Dermis blood vessel endothelial cell (primary cell): ENCODE data around the gene GPX2. TPM values are rescaled to one million over a fixed set of nuclear protein-coding genes. Genes with fewer than 3 reads are reported as not detected.

ENCODE experiments used
- DNase-seq: peaks from one replicate; pipeline ENCODE4 v3.0.0; 2010
- total RNA-seq: library from RNA; depleted of rRNA; stranded (reverse); fragments of >200 nt; gene quantifications from 2 replicates; pipeline ENCODE4 v1.2.3, GENCODE V29; 2014

GPX2 gene
- not detected in 2 replicates for total RNA-seq

DNA sequence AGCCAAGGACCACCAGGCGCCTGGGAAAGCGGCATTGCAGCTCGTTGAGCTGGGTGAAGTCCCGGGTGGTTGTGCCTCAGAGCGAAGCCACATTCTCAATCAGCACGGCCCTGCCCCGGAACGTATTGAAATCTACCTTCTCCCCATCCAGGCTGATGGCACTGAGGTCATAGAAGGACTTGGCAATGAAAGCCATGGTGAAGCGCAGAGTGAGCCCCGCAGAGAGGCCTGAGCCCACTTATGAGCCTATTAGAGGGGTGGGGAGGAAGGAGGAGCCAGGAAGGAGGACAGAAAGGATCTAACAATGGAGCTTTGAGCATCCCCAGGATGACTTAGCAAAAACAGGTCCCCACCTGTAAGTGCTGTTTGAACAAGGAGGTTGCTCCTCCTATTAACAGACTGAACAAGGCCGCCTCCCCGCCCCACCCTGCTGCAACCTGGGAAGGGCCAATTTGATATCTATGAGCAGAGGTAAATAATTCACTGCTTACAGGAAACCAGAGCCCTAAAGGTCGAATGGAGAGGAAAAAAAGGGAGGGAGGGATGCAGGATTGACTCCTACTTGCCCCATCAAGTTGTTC lies at the start of gene GPX2:
GPX2 (minus strand) TSS at position 215 of the 581 bp plus-strand sequence; CDS start at position 196, 19 bp downstream.
- no peak for DNase-seq

DNA sequence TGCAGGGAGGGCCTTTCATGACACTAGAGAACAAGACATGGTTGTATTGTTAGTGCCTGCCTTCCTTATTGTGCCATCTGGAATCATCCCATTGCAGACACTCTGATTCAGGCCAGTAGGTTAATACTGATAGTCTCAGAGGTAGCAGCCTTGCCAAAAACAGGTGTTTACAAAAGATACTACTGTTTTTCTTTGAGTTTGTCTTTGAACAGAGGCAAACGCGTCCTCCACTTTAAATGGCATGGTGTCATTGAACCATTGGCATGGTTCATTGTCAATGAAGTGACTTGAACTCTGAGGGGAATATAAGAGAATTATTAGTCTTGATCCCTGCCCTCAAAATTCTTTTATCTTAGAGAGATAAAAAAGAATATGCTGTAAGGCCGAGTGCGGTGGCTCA lies 48.4 kb upstream of the GPX2 start:
- DNase-seq, result no peak

DNA sequence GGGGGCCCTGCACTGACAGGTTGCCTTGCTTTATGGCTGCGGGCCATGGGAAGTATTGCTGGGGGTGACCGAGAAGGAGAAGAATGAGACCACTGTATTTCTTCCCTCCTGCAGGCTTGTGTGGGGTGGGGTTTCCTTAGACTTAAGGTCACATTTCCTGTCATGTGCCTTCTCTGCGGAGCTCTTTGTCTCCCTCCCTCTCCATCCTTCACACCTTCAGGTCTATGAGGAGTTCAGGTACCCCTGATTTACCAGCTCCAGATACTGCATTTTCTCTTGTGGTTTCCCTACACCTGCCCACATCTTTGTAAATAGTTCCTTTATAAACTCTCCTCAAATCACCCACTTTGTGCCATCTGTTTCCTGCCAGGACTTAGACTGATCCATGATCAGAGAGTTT lies 47.8 kb upstream of the GPX2 start:
- DNase-seq, result no peak

DNA sequence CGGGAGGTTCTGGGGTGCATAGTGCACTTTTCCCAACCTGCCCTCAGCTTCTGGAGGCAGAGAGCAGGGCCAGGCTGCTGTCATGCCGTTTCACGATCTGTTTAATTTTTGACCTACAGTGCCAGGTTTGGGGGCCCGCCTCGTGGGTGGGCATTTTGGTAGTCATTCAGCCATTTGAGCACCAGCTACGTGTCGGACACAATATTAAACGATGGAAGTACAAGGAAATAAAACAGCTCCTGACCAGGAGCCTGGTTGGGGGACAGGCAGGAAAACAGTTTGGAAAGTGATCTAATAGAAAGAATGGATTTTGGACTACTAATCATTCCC lies 44.9 kb upstream of the GPX2 start:
- no peak for DNase-seq

DNA sequence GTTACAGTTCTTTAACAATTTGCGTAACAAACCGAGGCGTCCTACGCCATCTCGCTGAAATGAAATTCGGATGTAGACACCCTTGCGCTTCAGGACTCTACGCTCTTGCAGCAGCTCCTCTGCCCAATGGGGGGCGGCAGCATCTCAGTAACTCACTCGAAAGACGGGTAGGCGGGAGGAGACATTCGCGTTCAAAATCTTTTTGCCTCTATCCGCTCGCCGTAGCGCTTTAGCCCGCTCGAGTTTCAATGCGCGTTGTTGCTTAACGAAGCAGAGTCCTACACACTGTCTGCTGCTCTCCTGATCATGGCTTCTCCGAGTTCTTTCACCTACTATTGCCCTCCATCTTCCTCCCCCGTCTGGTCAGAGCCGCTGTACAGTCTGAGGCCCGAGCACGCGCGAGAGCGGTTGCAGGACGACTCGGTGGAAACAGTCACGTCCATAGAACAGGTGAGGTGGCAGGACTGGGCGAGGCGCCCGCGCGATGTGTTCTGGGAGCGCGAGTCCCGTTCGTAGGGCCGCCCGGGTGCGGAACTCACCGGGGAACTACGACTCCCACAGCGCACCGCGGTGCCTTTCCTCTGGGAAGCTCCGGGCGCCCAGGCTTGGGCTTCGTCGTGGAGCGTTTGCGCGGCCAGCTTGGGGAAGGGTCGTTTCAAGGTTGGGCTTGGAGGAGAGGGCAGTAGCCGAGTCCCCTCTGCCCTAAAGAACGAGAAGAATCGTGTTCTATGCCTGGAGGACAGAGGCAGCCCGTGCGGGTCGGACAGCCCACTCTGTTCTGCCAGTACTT lies 44.3 kb upstream of the GPX2 start, which contains the start of gene FNTB:
FNTB (plus strand) TSS at position 248 of the 790 bp plus-strand sequence; CDS start at position 307, 59 bp downstream.
- DNase-seq, result peak; percentile 97

DNA sequence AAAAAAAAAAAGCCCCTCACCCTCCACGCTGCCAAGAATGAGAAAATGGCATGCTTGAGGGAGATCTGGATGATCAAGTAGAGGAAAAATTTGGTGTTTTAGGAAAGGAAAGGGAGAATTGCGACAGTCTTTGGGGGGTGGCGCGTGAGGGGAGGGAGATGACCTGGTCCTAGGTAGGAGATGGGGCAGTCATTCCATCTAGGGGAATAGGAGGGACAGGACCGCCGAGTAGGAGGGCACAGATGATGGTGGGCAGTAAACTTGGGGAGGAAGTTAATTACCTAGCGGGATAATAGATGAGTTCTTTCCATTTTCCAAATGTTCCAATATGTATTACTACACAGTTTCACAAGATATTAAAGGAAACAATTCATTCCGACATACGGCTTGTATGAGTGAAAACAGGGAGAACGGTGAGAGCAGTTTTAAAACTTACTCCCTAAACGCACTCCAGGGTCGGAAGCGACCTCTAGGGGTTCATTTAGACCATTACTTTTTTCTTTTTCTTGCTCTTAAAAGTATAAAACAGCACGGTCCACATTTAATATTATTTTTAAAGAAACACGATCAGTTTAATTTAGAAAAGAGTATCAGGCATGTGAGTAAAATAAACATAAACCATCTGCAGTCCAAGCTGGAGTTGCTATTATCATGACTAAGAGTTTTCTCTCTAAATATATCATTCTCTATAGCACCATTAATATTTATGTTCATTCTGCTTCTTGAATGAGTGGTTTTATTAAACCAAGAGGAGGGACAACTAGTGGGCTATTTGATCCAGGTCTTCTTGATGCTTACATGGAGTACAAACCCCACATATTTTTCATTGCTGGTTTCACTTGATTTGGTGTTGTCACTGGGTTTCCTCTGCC lies 41.1 kb upstream of the GPX2 start:
- DNase-seq, result peak; percentile 73

DNA sequence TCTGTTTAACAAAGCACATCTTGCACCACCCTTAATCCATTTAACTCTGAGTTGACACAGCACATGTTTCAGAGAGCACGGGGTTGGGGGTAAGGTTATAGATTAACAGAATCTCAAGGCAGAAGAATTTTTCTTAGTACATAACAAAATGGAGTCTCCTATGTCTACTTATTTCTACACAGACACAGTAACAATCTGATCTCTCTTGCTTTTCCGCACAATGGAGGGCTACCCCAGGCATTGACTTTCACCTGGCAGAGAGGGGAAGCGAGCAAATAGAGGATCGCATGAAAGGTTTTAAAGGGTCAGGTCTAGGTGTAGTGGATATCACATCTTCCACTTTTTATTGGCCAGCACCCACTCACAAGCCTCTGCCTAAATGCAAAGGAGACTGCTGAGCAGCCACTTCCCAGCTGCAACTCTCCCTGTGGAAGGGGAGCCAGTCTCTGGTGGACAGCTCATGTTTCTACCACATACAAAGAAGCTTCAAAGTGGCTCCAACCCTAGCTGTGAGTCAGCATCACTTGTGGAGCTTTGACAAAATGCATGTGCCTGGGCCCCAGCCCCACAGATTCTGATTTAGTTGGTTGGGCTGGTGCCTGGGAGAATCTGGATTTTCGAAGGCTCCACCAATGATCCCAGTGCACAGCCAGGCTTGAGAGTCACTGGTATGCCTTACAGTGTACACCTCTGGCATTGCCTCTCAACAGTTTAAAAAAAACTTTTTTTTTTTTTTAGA lies 37.0 kb upstream of the GPX2 start:
- DNase-seq, result no peak

DNA sequence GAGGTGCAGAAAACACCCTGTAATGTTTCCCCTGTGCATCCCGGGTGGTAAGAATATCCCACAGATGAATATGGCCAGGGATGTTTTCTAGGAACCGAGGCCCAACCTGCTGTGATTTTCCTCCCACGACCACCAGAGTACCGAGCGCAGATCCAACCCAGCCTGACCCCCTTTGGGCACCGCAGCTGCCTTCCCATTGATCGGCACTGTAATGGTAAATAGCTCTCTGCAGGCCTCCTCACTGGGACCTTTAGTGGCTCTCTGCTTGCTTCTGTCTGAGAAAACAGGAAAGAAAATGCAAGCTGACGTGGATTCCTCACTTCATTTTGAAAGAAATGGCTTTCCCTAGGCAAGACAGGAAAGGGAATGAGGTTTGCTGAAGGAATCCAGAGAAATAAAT lies 32.0 kb upstream of the GPX2 start:
- DNase-seq, result no peak

DNA sequence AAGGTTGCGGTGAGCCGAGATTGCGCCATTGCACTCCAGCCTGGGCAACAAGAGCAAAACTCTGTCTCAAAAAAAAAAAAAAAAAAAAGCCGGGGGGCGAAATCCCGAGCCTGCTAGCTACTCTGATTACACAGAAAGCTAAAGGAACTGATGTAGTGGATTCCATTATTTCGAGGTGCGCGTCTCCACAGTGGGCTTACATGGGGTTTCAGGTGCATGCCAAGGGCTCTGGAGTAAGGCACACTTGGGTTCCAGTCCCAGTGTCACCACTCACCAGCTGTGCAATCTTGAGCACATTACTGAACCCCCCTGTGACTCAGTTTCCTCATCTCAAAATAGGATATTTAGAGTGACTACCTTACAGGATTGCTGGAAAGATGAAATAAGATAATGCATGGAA lies 31.3 kb upstream of the GPX2 start:
- no peak for DNase-seq

DNA sequence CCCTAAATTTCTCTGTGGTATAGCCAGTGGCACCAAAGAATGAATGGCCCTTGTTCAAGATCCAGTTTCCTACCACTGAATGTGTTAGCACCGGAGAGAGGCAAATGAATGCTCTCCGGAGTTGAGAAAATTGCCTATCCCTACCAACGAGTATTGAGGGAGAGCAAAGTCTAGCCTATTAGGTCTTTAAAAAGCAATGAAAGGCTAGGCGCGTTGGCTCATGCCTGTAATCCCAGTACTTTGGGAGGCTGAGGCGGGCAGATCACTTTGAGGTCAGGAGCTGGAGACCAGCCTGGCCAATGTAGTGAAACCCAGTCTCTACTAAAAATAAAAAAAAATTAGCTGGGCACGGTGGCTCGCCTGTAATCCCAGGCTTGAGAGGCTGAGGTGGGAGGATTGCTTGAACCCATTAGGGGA lies 30.5 kb upstream of the GPX2 start:
- no peak for DNase-seq

DNA sequence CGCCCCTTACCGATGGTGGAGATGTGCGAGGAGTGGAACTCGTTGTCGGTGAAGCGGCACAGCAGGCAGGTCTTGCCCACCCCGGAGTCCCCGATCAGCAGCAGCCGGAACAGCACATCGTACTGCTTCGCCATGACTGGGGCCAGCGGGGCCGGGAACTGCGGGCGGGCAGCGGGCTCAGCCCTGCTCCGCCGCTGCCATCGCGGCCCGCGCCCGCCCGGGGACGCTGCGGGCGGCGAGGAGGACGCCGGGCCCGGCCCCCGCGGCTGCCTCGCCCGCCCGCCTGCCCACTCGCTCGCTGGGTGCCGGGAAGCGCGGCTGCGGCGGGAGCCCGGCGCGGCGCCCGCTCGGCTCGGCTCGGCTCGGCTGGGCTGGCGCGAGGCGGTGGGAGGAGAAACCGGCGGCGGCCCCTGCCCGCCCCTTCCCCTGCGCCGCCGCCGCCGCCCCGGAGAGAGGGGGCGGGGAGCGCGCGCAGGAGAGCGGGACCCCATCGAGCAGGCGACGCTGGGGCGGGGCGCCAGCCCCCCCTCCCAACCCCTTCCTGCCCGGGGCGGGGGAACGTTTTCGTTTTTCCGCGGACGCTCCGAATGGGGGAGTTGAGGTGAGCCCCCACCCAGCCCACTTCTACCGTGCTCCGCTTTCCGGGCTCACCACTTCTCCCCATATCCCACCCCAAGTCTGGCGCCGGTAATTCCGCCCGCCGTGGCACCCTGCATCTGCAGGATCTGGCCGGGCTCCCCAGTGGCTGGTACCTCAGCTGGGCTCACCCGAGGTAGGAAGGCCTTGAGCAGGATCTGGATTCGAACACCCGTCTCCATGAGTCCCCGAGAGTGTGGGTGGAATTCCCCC lies 29.6 kb upstream of the GPX2 start, which contains the start of gene RAB15:
RAB15 (minus strand) TSS at position 394 of the 849 bp plus-strand sequence; CDS start at position 134, 260 bp downstream.
- peak; percentile 50 for DNase-seq

DNA sequence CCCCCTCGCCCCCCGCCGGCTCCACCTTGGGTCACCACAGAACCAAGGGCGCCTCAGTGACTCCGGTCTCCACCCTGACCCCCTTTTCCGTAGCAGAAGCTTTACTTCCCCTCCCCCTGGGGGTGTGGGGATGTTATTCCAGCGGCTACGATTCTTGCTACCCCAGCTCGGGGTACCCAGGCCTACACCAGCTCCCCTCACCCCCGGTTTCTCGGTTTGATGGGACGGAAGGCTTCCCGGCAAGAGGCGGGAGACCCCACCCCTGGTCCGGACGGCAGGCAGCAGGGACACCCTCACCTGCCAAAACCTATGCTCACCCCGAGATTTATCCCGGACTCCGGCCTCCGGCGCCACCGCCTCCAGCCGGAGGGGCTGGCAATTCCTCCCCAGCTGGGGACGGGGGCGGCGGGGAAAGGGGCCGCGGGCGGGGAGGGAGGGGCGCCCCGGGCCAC lies 29.0 kb upstream of the GPX2 start:
- DNase-seq, result no peak

DNA sequence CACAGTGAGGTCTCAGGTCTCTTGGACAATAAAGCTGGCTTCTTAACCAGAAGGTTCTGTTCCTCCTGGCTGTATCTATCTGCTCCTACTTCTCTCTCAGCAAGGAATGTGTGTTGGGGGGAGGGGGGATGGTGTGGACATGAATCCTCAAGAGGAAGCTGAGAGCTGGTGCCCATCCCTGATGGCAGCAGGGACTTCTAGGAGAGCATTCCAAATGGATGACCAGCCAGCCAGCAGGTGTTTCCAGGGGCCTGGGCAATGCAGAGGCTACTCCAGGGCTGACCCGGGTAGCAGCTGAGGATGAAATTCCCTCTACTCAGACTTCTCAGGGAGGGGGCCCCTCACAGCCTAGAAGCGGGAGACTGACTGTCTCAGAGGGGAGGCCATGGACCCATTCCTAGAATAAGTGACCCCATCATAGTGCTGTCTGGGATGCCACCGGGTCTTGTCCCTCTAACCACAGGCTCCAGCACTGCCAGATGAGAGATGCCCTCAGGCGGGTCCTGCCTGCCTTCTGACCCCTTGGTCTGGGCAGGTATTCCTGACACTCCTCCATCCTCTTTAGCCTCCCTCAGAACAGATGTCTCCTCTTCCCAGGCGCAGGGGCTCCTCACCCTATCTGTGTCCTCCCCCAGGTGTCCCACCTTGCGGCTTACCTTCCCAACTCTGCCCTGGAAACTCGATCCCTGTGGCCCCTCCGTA lies 28.4 kb upstream of the GPX2 start:
- DNase-seq, result peak; percentile 53

DNA sequence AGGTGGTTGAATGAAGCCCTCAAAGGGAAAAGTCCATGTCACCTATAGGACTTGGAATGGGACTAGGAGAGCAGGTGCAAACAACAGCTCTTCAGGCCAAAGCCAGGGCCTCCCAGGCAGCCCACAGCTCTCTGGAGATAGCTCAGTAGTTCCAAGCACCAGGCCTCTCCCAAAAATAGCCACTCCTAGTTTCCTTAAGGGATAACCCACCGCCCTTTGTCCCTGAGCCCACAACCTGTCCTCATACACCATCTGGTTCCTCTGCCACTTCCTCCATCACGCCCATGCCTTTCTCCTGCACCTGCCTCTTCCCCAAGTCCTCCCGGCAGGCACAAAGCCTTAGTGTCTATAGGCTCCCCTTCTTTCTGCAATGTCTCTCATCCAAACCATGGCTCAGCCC lies 27.5 kb upstream of the GPX2 start:
- DNase-seq, result no peak

DNA sequence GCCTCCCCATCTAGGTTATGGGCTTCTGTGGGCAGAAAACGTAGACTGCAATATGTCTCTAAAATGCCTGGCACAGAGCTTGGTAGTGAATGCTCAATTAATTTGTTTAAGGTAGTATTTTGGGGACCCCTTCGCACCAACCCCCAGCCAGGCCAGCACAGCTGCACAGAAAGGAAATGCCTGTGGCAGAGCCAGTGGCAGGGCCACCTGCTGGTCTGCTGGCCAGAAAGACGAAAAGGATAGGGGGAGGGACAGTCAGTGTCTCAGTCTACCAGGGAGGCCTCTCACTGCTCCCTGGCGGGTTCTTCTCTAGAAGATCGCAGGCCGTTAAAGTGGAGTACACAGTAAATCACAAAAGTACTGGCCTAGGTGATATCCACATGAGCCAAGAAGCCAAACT lies 26.1 kb upstream of the GPX2 start:
- no peak for DNase-seq

DNA sequence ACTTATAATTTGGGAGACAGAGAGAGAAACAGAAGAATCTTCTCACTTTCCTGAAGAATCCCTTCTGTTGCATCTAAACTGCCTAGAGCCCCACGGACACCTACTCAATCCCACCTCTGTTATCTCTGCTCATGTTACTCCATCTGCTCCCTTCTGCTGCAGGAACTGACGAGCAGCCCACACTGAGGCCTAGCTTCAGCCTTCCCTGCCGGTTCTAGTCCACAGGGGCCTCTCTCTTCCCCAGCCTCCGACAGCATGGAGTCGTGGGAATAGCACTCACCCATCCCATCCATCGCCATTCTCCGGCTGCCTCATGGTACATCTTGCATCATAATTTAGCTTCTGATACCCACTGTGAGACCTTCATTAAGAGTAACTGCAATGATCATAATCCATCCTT lies 25.6 kb upstream of the GPX2 start:
- DNase-seq, result no peak

DNA sequence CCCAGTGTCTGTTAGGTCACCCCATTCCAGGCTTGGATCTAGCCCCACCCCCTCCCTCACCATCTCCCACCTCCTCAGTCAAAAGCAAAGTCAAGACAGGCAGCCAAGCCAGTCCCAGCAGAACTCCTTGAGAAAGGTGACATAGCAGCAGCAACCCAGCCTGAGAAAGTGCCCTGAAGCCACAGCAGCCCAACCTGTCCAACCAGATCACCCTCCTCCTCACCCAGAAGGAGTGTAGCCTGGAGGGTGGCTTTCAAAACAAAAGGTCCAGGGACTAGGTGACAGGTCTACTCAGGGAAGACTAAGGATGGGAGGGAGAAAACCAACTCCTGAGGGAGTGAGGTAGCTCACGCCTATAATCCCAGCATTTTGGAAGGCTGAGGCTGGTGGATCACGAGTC lies 24.4 kb upstream of the GPX2 start:
- DNase-seq, result no peak

DNA sequence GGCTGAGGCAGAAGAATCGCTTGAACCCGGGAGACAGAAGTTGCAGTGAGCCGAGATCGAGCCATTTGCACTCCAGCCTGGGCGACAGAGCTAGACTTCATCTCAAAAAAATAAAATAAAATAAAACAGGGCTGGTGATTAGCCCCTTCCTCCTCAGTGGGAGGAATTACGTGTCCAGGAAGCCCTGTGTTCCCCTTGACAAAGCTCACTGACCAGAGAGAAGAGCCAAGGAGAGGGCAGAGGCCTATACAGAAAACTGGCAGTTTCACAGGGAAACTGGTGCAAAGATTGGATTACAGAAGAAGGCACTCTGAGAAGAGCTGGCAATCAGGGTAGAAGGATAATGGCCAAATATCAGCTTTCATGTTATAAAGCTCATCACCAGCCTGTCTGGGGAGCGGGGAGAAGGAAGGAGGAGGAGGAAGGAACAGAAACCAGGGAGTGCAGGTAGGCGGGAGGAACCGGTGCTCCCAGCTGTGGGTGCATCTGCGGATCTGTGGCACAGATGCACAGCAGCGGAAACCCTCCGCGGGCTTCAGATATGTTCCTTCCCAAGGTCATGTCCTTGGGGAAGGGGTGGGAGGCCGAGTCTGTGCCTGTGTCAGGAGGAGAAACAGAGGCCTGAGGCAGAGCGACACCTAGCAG lies 22.9 kb upstream of the GPX2 start:
- DNase-seq, result peak; percentile 65

DNA sequence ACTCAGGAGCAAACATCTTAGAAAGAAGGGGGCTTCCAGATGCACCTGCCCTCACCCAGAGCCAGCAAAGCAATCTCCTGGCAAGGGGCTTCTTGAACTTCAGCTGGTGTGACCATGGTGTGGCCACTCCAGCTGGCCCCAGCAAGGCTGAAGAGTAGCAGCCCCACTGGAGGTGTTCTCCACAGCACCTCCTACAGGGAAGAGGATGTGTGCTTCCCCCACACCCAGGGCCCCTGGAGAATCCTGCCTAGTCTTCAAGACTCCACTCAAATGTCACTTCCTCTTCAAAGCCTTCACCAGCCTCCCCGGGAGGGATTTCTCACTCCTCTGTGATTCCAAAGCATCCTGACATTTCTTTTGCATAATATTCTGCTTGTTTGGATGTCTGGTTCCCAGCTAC lies 21.1 kb upstream of the GPX2 start:
- DNase-seq, result no peak

DNA sequence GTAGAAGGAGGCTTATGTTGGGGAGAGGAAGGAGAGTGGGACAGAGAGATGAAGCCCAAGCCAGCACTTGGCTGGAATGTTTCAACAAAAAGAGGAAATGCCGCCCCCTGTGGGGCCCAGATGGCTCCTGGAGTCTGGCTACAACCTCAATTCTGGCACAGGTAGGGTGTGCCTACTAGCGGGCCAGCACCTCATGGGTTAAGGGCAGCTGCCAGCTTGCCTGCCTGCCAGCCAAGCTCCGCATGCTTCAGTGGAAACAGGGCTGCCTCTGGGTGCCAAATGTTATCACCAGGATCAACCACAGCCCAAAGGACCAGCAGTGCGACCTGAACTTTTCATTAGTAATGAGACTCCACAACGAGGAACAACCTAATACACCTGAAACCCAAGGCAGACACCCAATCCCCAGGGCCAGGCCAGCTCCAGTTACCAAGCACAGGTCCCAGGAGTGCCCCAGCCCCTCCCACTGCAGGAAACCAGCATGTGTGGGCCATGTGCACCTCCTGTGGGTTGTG lies 18.3 kb upstream of the GPX2 start:
- DNase-seq, result no peak
